LNCAP (cell line): ENCODE results near the gene FDX2.

Experiments used
- CTCF ChIP-seq: fragments of 450-650 bp; IDR thresholded peaks from 2 replicates; pipeline ENCODE4 v1.5.1; 2017; ENCODE audit warnings: mild to moderate bottlenecking

FDX2 gene

GRCh38 chr19:10270616-10271394 lies 45.0 kb downstream of the FDX2 start, which contains the start of gene ICAM1:
Gene ICAM1 (plus strand): TSS chr19:10271120. CDS start chr19:10271160, 40 bp downstream.
- no peak for TF ChIP-seq CTCF

- no peak for TF ChIP-seq CTCF
These were observed 45.6 kb downstream of the FDX2 start for GRCh38 chr19:10270180-10270615.

GRCh38 chr19:10269333-10270179 lies 46.3 kb downstream of the FDX2 start:
- TF ChIP-seq CTCF, result peak; percentile 93

GRCh38 chr19:10268071-10268470 lies 47.7 kb downstream of the FDX2 start:
- no peak for TF ChIP-seq CTCF

- TF ChIP-seq CTCF, result no peak
These were observed 49.1 kb downstream of the FDX2 start for GRCh38 chr19:10266706-10267105.

GRCh38 chr19:10262771-10263170 lies 53.0 kb downstream of the FDX2 start:
- no peak for TF ChIP-seq CTCF

- no peak for TF ChIP-seq CTCF
These were observed 55.7 kb downstream of the FDX2 start for GRCh38 chr19:10260141-10260584.
